ENCODE data around the gene NUDT13. TPM values are rescaled to one million over a fixed set of nuclear protein-coding genes. Genes with fewer than 3 reads are reported as not detected.

Gene NUDT13
- total and polyA plus RNA-seq, 9 of the 15 experiments (the other 6 are each of a cell fraction or from before 2014, with no cell fraction given), result 4.7 to 11.1 (median 5.6) TPM

GRCh38 chr10:73096449-73097304, 13.6 kb upstream of the NUDT13 start, which contains the start of gene P4HA1 (continued):
- TF ChIP-seq MCM3 (IDR thresholded peaks at IDR 0.05) (no peak), NR3C1 (CRISPR knock-in tag; IDR thresholded peaks at IDR 0.05) (peak; percentile 89; the same call in 1 of the 2 replicates), ZNF507 (tag; conservative IDR thresholded peaks at IDR 0.05) (no peak), ZSCAN29 (IDR thresholded peaks at IDR 0.05) (peak; percentile 58; the same call in 1 of the 2 replicates), HDAC3 (IDR thresholded peaks at IDR 0.05; ENCODE audit: borderline replicate concordance, partially characterized antibody) (no peak), TAF7 (tag; IDR thresholded peaks at IDR 0.05) (peak; percentile 68), CC2D1A (IDR thresholded peaks at IDR 0.05) (peak; percentile 69; the same call in 1 of the 2 replicates), PTBP1 (IDR thresholded peaks at IDR 0.05; ENCODE audit: low read depth, low read length) (no peak), ZNF174 (CRISPR knock-in tag; IDR thresholded peaks at IDR 0.05) (no peak), ZNF134 (CRISPR knock-in tag; conservative IDR thresholded peaks at IDR 0.05) (0 out of 2 replicates have a peak, but pooled peaks have one; percentile 26), ZNF764 (CRISPR knock-in tag; IDR thresholded peaks at IDR 0.05; ENCODE audit: low read depth) (no peak), ZFP36 (IDR thresholded peaks at IDR 0.05; ENCODE audit: low read depth, low read length, partially characterized antibody) (peak; percentile 25), ELF1 (tag; IDR thresholded peaks at IDR 0.05) (peak; percentile 75), SAFB (IDR thresholded peaks at IDR 0.05; ENCODE audit: borderline replicate concordance, low read depth, low read length) (peak; percentile 98), THRAP3 (IDR thresholded peaks at IDR 0.05; ENCODE audit: borderline replicate concordance) (no peak), RCOR1 (IDR thresholded peaks at IDR 0.05; ENCODE audit: borderline replicate concordance in 1 of 2, low read depth in 2 of 2, low read length in 2 of 2) (peak in 1 of 2 experiments; percentile 73; a peak in 1 of 4 replicates), NR1H2 (CRISPR knock-in tag; IDR thresholded peaks at IDR 0.05) (peak; percentile 90), SP2 (IDR thresholded peaks at IDR 0.05; ENCODE audit: extremely low read depth, low read depth, low read length, poor library complexity, severe bottlenecking) (no peak), ZFPM2 (CRISPR knock-in tag; IDR thresholded peaks at IDR 0.05) (0 out of 2 replicates have a peak, but pooled peaks have one; percentile 60), EWSR1 (IDR thresholded peaks at IDR 0.05; ENCODE audit: borderline replicate concordance, low read depth, partially characterized antibody) (no peak), BRD9 (IDR thresholded peaks at IDR 0.05; ENCODE audit: low read depth, partially characterized antibody) (peak; percentile 38), FOSL1 (tag; conservative IDR thresholded peaks at IDR 0.05) (peak; percentile 38), RHOXF2B (CRISPR knock-in tag; conservative IDR thresholded peaks at IDR 0.05) (no peak), ZNF830 (CRISPR knock-in tag; IDR thresholded peaks at IDR 0.05) (no peak), SUPT5H (IDR thresholded peaks at IDR 0.05) (peak; percentile 97), STAT6 (CRISPR knock-in tag; IDR thresholded peaks at IDR 0.05) (peak; percentile 38; the same call in 1 of the 2 replicates), BDP1 (IDR thresholded peaks at IDR 0.05; ENCODE audit: insufficient read depth, insufficient read length) (no peak)

Measured in K562 (cell line).